Mesodermal cell (in vitro differentiated cells): ENCODE measurements around the gene POMGNT2.
"Not testable (repeated sequence)": the region's sequence is repeated elsewhere in the genome, so short reads cannot be mapped to it uniquely, and the experiment has no call there.

Experiments used
- H3K27ac ChIP-seq: 2 replicates; pipeline ENCODE4 v1.7.0; 2013; ENCODE audit warnings: mild to moderate bottlenecking, low read depth, low read length, moderate library complexity; ENCODE audit not compliant: severe bottlenecking
- H3K36me3 ChIP-seq: 2 replicates; pipeline ENCODE4 v1.7.1; 2013; ENCODE audit warnings: mild to moderate bottlenecking, low read length, moderate library complexity; ENCODE audit not compliant: control insufficient read depth, insufficient read depth
- H3K4me1 ChIP-seq: one replicate; pipeline ENCODE4 v1.7.1; 2013; ENCODE audit warnings: mild to moderate bottlenecking, low read length; ENCODE audit not compliant: insufficient read depth, control insufficient read depth, poor library complexity, severe bottlenecking
- H3K4me3 ChIP-seq: 2 replicates; pipeline ENCODE4 v1.7.0; 2013; ENCODE audit warnings: low read length, control low read depth, mild to moderate bottlenecking; ENCODE audit not compliant: insufficient read depth, poor library complexity, severe bottlenecking; ENCODE audit errors: extremely low read depth
- H3K9me3 ChIP-seq: 2 replicates; pipeline ENCODE4 v1.7.1; 2013; ENCODE audit warnings: mild to moderate bottlenecking, low read length, moderate library complexity; ENCODE audit not compliant: control insufficient read depth
- WGBS, 2 experiments: methylation state at CpG; one replicate each; pipeline ENCODE4 v1.1.5; 2013; ENCODE audit warnings: missing lambda C conversion rate in 2 of 2; ENCODE audit not compliant: insufficient coverage in 2 of 2; 5-methylcytosine and 5-hydroxymethylcytosine counted together

Gene POMGNT2

DNA sequence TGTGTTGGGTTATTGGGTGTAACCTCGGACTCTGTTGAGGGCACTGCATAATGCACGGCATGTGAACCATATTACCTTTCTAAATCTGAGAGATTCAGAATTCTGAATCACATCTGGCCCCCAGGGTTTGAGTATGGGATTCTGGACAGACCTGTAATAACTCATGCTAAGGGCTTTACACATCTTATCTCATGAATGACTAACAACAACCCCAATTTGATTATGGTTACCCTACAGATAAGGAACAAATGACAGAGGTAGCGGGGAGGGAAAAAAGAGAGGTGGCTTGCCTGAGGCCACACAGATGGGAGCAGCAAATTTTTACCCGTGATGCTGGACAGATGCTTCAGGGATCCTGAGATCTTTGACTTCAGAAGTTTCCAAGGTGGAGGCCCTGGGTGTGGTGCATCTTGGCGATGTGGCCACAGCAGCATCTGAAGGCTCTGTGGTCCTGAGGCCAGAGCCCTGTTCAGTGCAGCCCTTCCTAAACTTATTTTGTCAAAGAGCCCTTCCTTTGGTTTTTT is 43.8 kb downstream of the POMGNT2 start:
- H3K4me1 ChIP-seq, result no peaks in the 10 kb centered on the region
- WGBS, 2 experiments, result 78 to 81% methylated on average over 2 to 5 of the region's 5 CpGs
- H3K4me3 ChIP-seq, result no peak overlapping the region
- H3K27ac ChIP-seq, result no peak overlapping the region
- H3K36me3 ChIP-seq, result no peaks in the 10 kb centered on the region
- no peaks in the 10 kb centered on the region for H3K9me3 ChIP-seq

DNA sequence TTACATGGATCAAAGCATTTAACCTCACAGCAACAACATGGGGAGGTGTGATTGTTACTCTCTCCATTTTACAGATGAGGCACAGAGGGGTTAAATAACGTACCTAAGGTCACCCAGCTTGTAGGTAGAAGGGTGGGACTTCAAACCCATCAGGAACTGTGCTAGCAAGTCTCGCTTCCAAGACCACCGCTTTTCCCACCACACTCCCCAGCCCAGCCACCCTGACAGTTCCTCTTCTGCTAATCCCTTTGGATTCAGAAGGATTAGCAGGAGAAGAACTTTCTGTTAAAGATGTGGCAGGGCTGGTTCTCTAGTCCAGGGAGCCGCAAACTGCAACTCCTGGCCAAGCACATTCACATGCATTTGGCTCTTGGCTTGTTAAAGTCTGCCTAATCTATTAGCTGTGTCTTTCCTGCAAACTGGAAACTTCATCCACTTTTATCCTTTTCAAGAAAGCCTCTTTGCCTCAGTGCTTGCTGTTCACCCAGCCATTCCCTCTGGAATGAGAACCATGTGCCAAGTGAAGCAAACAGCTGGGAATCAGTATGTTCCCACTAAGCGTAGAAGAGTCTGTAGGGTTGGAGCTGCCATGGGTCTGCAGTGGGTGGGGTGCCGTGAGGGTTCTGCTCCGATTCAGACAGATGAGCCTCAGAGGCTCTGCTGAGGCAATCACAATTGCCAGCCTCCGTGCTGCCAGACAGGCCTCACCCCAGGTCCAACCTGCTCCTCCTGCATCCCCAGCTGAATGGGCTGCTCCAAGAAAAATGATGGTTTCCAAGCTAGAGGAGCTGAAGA is 44.6 kb downstream of the POMGNT2 start:
- no peaks in the 10 kb centered on the region for H3K36me3 ChIP-seq
- WGBS, 2 experiments, result 83 to 97% methylated on average over 3 to 5 of the region's 8 CpGs

DNA sequence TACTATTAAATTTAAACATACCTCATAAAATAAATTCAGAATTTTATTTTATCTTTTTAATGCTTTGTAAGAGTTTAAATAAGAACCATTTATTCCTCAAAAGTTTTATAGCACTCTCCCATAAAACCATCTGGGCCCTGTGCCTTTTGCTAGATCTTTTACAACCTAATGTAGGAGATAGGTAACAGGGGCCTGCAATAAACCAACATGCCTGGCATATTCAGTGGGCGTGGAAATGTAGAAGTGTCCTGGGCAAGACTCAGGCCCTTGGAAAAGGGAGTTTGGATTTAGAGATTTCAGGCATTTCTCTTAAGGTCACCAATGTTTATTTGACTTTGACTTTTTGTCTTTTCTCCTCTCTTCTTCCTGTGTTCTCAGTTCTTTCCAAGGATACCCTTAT is 46.4 kb downstream of the POMGNT2 start:
- 100% methylated on average over 1 of the region's 1 CpG for WGBS, 2 experiments
- Histone ChIP-seq H3K4me1 (no peaks in the 10 kb centered on the region), H3K4me3 (no peak overlapping the region)

More for the DNA sequence above, 44.6 kb downstream of the POMGNT2 start:
- Histone ChIP-seq H3K27ac (no peak overlapping the region), H3K4me3 (no peak overlapping the region), H3K9me3 (no peaks in the 10 kb centered on the region), H3K4me1 (no peaks in the 10 kb centered on the region)

DNA sequence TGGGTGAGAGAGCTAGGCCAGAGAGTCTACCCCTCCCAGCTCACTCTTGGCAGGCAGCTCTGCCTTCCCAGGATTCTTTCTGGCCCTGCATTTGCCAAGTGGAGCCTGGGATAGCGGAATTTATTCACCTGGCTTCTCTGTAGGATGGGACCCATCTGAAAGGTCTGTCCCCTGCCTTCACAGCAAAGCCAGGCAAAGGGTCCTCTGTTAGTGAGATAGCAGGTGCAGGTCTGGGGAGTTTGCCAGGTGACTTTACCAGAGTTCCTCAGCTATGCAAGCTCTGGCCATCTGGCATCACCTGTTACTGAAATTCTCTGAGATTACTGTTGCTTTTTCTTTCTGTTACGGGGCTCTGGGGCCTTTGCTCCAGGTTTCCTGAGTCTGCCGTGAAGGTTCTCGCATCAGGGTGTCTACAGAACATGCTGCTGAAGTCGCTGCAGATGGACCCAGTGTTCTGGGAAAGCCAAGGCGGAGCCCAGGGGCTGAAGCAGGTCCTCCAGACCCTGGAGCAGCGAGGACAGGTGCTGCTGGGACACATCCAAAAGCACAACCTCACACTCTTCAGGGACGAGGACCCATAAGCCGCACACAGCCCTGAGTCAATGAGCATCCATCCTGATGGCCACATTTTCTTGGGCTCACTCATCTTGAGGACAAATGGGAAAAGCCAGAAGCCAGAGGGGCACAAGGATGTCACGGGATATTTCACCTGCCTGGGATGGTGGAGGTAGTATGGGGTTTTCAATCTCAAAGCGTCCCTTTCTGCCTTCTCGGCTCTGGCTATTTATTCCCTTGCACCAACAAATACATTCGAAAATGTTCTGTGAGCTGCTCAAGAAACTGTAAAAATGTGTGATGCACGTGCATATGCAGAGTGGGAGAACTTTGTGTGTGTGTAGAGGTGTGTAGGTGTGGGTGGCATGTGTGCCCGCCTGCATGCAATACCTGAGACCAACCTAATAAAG is 49.8 kb downstream of the POMGNT2 start:
- H3K4me3 ChIP-seq, result no peak overlapping the region
- 89 to 92% methylated on average over 8 to 11 of the region's 15 CpGs for WGBS, 2 experiments
- peaks cover 4% of the 10 kb centered on the region for H3K9me3 ChIP-seq
- H3K4me1 ChIP-seq, result no peaks in the 10 kb centered on the region
- H3K27ac ChIP-seq, result no peak overlapping the region
- H3K36me3 ChIP-seq, result no peaks in the 10 kb centered on the region

More for the DNA sequence above, 46.4 kb downstream of the POMGNT2 start:
- H3K27ac ChIP-seq, result no peak overlapping the region
- H3K36me3 ChIP-seq, result no peaks in the 10 kb centered on the region
- no peaks in the 10 kb centered on the region for H3K9me3 ChIP-seq

DNA sequence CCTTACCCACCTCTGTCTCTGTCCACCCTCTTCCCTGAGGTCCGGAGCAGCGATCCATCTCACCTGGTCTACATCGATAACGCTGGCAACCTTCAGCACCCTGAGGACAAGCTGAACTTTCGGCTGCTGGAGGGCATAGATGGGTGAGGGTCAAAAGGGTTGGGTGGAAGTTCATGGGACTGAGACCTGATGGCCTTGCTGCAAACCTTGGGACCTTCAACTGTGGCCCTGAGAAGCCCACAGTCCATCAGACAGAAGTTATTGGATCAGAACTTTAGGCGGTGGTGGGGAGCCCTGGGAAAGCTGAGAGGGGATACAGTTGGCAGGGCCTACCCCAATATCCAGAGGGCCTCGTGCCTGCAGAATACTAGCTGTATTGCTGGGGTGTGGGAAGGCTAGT is 50.5 kb downstream of the POMGNT2 start:
- H3K4me3 ChIP-seq, result no peak overlapping the region
- H3K4me1 ChIP-seq, result no peaks in the 10 kb centered on the region
- no peak overlapping the region for H3K27ac ChIP-seq
- H3K9me3 ChIP-seq, result peaks cover 9% of the 10 kb centered on the region
- WGBS, 2 experiments, result 90 to 97% methylated on average over 5 of the region's 7 CpGs
- H3K36me3 ChIP-seq, result no peaks in the 10 kb centered on the region

DNA sequence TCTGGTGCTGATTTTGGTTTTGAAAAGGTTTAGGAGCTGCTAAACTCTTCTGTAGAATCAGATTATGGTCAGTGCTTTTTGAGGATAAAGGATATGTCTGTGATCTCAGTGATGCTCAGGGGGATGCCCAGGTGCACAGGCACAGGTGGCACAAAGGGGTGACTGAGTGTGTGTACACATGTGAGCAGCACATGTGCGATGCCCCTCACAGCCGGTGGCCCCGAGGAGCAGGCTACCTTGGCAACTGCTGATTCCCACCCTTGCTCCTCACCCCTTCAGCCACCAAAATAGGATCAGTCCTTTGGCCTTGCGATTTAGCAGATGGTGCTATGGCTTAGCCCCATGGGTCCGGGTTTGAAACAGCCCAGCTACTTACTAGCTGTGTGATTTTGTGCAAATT is 51.1 kb downstream of the POMGNT2 start:
- 88 to 97% methylated on average over 5 of the region's 5 CpGs for WGBS, 2 experiments
- H3K4me1 ChIP-seq, result no peaks in the 10 kb centered on the region
- no peak overlapping the region for H3K27ac ChIP-seq
- H3K9me3 ChIP-seq, result peaks cover 10% of the 10 kb centered on the region
- H3K36me3 ChIP-seq, result no peaks in the 10 kb centered on the region
- H3K4me3 ChIP-seq, result no peak overlapping the region

DNA sequence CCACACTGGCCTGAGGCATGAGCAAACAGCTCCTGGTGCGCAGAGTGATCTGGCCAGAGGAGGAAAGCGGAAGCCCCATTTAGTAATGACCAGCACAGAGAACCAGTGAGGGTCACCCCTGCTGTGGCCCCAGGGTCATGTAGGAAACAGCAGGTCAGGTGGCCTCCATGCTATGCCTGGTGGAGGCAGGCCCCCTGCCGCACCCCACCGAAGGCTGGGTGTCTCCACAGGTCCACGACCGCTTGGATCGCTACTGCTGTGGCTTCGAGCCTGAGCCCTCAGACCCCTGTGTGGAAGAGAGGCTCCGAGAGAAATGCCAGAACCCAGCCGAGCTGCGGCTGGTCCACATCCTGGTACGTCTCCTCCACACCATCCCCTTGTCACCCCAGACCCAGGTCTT is 52.6 kb downstream of the POMGNT2 start:
- H3K4me3 ChIP-seq, result no peak overlapping the region
- no peak overlapping the region for H3K27ac ChIP-seq
- peaks cover 10% of the 10 kb centered on the region for H3K9me3 ChIP-seq
- no peaks in the 10 kb centered on the region for H3K4me1 ChIP-seq
- WGBS, 2 experiments, result 94 to 95% methylated on average over 11 of the region's 12 CpGs
- H3K36me3 ChIP-seq, result no peaks in the 10 kb centered on the region

DNA sequence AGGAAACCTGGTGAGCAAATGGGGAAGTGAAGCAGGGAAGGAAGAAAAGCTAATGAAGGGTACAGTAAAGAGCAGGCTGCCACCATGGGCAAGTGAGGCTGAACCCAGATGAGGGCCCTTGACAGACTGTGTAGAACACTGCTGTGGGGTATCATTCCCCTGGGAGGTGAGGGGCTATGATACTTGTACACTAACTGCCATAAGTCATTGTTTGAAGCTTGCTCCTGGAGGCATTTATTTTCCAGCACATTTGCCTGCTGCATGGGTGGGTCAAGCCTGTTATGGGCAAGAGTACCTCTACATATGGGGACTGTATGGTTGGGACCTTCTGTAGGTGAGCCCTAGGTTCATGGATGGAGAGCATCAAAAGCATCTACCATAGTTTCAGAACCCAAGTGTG is 57.4 kb downstream of the POMGNT2 start:
- Histone ChIP-seq H3K36me3 (no peaks in the 10 kb centered on the region), H3K27ac (no peak overlapping the region), H3K4me3 (no peak overlapping the region), H3K9me3 (peaks cover 39% of the 10 kb centered on the region), H3K4me1 (no peaks in the 10 kb centered on the region)

DNA sequence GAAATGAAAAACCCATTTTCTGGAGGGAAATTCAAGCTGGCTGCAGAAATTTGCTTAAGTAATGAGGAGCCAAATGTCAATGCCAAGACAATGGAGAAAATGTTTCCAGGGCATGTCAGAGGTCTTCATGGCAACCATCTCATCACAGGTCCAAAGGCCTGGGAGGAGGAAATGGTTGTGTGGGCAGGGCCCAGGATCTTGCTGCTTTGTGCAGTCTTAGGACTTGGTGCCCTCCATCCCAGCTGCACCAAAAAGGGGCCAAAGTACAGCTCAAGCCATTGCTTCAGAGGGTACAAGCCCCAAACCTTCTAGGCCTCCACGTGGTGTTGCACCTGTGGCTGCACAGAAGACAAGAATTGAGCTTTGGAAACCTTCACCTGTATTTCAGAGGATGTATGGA is 59.3 kb downstream of the POMGNT2 start:
- Histone ChIP-seq H3K27ac (no peak overlapping the region), H3K9me3 (peaks cover 39% of the 10 kb centered on the region), H3K4me1 (no peaks in the 10 kb centered on the region), H3K4me3 (no peak overlapping the region), H3K36me3 (no peaks in the 10 kb centered on the region)
- 17 to 71% methylated on average over 1 of the region's 1 CpG for WGBS, 2 experiments

DNA sequence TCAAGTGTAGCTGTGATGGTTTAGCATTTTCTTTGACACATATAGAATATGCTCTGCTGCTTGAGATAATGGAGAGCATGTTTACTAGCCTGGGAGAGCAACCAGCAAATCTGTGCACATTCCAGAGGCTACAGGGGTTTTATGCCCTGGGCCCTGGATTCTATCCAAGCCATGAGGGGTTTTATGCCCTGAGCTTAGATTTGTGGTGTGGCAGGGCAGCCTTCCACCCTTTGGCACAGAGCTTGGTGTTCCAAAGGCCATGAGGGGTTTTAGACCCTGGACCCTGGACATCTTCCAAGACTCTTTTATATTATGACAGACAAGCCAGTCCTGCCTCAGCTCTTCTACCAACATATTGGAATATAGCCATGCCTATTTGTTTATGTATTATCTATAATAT is 60.8 kb downstream of the POMGNT2 start:
- not testable (repeated sequence) for H3K4me3 ChIP-seq, H3K36me3 ChIP-seq, H3K27ac ChIP-seq, H3K4me1 ChIP-seq
- H3K9me3 ChIP-seq, result peaks cover 28% of the 10 kb centered on the region
